Astrocyte of the spinal cord (primary cell): Measurements from ENCODE around the gene ECSIT.

ENCODE experiments used
- DNase-seq: peaks from one replicate; pipeline ENCODE4 v3.0.0; 2011; ENCODE audit warnings: low read depth, low spot score
- H3K4me3 ChIP-seq: 2 replicates; pipeline ENCODE4 v1.5.1; 2011; ENCODE audit warnings: low read depth, mild to moderate bottlenecking, low read length, moderate library complexity
- in situ Hi-C: cut with HindIII; loops from 2 replicates; pipeline ENCODE4 v1.10.0; 2017; ENCODE audit warnings: low sequenced_read_pairs
- TF ChIP-seq, protein P1 (sequence below): IDR thresholded peaks from 2 replicates; pipeline ENCODE4 v1.5.1; 2012; ENCODE audit warnings: low read depth, mild to moderate bottlenecking, low read length, inconsistent platforms

The ECSIT gene

DNA sequence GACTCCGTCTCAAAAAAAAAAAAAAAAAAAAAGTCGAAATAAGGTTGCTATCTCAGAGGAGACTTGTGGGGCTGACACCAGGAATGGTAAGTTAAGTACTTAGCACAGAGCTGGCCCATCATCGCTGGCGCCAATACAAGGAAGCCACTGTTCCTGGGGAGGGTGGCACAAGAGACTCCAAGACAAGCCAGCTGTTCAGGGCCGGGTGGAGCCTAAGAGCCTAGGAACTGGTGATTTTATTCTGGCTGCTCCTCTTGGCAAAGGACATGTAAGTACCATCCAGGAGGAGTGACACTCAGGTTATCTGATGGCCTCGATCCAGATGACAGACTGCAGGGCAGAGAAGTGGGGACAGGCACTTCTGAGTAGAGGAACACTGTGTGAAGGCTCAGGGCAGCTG lies 26.3 kb upstream of the ECSIT start:
- in situ Hi-C loops: no loop called here
- DNase-seq: no peak
- TF ChIP-seq, protein P1, sequence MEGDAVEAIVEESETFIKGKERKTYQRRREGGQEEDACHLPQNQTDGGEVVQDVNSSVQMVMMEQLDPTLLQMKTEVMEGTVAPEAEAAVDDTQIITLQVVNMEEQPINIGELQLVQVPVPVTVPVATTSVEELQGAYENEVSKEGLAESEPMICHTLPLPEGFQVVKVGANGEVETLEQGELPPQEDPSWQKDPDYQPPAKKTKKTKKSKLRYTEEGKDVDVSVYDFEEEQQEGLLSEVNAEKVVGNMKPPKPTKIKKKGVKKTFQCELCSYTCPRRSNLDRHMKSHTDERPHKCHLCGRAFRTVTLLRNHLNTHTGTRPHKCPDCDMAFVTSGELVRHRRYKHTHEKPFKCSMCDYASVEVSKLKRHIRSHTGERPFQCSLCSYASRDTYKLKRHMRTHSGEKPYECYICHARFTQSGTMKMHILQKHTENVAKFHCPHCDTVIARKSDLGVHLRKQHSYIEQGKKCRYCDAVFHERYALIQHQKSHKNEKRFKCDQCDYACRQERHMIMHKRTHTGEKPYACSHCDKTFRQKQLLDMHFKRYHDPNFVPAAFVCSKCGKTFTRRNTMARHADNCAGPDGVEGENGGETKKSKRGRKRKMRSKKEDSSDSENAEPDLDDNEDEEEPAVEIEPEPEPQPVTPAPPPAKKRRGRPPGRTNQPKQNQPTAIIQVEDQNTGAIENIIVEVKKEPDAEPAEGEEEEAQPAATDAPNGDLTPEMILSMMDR: no peak
- no peak overlapping the region for H3K4me3 ChIP-seq

DNA sequence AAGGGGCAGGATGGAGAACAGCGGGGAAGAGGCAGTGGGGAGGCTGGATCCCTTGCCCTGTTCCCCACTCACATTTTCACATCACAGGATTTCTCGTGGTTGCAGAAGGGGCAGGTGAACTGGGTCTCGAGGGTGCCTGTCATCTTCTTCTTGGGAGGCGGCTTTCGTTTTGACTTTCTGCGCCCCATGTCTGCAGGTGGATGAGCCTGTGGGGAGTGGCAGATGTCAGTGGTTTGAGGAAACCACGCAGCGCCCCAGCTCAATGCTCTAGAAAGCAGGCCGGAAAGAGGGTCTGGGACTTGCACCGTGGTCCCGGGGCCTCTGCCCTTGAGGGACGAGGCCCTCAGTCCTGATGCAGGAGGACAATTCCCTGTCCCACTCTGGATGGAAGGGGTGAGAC lies 25.2 kb upstream of the ECSIT start:
- in situ Hi-C loops: no loop called here
- DNase-seq: no peak
- no peak overlapping the region for H3K4me3 ChIP-seq
- TF ChIP-seq, protein P1: no peak

DNA sequence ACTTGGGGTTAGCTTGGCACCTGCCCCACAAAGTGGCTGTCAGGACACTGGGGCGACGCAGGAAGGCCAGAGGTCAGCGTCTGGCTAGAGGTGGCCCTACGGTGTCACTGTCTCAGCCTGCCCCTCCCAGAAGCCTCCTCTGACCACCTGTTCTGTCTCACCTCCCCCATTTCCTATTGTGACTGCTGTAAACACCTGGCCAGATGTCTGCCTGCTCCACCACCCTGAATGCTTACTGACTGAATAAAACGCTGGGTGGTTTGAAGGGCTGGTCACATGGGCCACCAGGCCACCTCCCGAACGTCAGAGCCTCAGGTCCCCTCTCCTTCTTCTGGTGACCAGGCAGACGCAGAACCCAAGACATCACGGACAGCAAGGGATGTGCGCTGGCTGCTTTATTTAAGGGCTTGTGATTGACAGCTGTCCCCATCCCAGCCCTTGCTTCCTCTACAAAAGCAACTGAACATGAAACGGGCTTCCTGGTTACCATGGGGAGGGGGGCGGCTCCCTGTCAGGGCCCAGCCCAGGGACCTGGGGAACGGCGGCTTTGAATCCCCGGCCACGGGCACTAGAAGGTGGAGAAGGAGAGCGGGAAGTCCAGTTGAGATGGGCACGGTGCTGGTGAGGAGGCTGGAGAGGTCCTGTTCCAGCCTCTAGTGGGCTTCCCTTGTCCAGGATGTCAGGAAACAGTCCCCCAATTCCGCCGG lies 23.9 kb upstream of the ECSIT start:
- TF ChIP-seq, protein P1: no peak
- DNase-seq: no peak
- in situ Hi-C loops: no loop called here
- H3K4me3 ChIP-seq: no peak overlapping the region

DNA sequence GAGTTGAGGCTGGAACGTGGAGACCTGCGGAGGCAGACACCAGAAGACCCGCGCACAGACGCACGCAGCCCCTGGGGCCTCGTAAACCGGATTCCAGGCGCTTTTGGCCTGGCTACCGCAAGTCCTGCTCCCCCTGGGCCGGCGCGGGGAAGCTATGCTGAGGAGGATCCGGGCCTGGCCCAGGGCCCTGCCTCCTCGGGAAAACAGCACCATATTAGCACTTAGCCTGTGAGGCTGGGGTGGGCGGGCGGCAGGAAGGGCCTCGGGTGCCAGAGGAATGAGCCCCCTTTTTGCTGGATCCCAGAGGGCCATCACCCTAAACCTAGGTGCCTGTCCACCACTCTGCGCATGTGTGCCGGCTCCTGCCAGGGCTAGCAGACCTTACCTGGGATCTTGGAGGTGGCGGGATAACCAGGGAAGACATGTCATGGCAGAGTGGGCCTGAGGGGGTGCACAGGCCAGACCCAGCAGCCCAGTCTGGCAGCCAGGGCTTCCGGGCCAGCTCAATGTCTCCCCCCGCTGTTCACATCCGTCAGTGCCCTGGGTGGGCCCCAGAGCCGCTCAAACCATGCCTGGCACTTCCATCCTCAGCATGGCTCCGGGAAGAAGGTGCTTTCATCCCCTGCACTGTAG lies 22.8 kb upstream of the ECSIT start:
- in situ Hi-C loops: no loop called here
- TF ChIP-seq, protein P1: peak; percentile 61
- DNase-seq: no peak
- no peak overlapping the region for H3K4me3 ChIP-seq

DNA sequence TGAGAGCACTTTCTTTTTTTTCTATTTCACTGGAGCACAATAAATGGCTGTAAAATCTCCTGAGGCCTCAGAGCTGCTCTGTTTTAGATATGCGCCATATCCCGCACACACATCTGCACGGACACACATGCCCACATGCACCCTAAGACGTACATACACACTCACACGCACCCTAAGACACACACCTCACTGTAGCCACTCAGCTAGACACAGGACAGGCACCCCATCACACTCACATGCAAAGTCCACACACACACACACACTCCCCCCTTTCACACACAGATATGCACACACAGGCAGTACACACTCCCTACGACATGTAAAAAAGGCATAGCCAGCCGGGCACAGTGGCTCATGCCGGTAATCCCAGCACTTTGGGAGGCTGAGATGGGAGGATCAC lies 21.3 kb upstream of the ECSIT start:
- TF ChIP-seq, protein P1: no peak
- in situ Hi-C loops: no loop called here

DNA sequence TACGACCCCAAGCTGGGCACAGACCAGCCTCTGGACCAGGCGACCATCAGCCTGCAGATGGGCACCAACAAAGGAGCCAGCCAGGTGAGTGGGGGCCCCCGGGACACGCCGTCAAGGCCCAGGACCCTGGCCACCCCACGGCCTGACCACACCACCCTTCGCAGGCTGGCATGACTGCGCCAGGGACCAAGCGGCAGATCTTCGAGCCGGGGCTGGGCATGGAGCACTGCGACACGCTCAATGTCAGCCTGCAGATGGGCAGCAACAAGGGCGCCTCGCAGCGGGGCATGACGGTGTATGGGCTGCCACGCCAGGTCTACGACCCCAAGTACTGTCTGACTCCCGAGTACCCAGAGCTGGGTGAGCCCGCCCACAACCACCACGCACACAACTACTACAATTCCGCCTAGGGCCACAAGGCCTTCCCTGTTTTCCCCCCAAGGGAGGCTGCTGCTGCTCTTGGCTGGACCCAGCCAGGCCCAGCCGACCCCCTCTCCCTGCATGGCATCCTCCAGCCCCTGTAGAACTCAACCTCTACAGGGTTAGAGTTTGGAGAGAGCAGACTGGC lies 20.5 kb upstream of the ECSIT start:
- no peak overlapping the region for H3K4me3 ChIP-seq
- TF ChIP-seq, protein P1: no peak
- DNase-seq: no peak
- in situ Hi-C loops: no loop called here

More for the DNA sequence above, 21.3 kb upstream of the ECSIT start:
- H3K4me3 ChIP-seq: no peak overlapping the region
- DNase-seq: no peak
